H1 (cell line): ENCODE results near the gene SIPA1L3. TPM values are rescaled to one million over a fixed set of nuclear protein-coding genes. Genes with fewer than 3 reads are reported as not detected.

Experiments
- ATF2 ChIP-seq: IDR thresholded peaks from 2 replicates; pipeline ENCODE4 v1.6.1; 2012; ENCODE audit warnings: low read length, inconsistent platforms
- CREB1 ChIP-seq: IDR thresholded peaks from 2 replicates; pipeline ENCODE4 v1.6.1; 2012; ENCODE audit warnings: inconsistent platforms
- EP300 ChIP-seq, 2 experiments: IDR thresholded peaks; 1 replicate in 1 of 2; 2 replicates in 1 of 2; pipeline ENCODE4 v1.6.1; 2011 to 2012; ENCODE audit warnings: low read depth in 2 of 2, low read length in 2 of 2, mild to moderate bottlenecking in 2 of 2, borderline replicate concordance in 1 of 2, inconsistent platforms in 1 of 2, moderate library complexity in 1 of 2
- POLR2AphosphoS5 ChIP-seq: IDR thresholded peaks from 2 replicates; pipeline ENCODE4 v1.6.1; 2011; ENCODE audit warnings: low read depth, low read length
- POU5F1 ChIP-seq: IDR thresholded peaks from 2 replicates; pipeline ENCODE4 v1.6.1; 2011; ENCODE audit warnings: low read depth, mild to moderate bottlenecking, low read length, moderate library complexity
- SAP30 ChIP-seq: fragments of 300-600 bp; sonication (generic); IDR thresholded peaks from 2 replicates; pipeline ENCODE4 v1.7.1; 2012; ENCODE audit warnings: low read length, moderate library complexity, mild to moderate bottlenecking, inconsistent platforms; ENCODE audit not compliant: insufficient read depth, insufficient replicate concordance
- SUZ12 ChIP-seq: fragments of 200-600 bp; sonication (generic); IDR thresholded peaks from 2 replicates; pipeline ENCODE4 v1.6.1; 2012; ENCODE audit warnings: mild to moderate bottlenecking, inconsistent platforms, low read length, moderate library complexity, mixed read lengths
- TAF7 ChIP-seq: optimal IDR thresholded peaks from 2 replicates; pipeline ENCODE3; 2011; ENCODE audit warnings: low read depth, mild to moderate bottlenecking, inconsistent platforms, low read length, moderate library complexity, borderline replicate concordance
- ZNF274 ChIP-seq: IDR thresholded peaks from 2 replicates; pipeline ENCODE4 v1.7.0; 2012; ENCODE audit warnings: low read length, borderline replicate concordance; ENCODE audit errors: extremely low read depth
- polyA plus RNA-seq, 7 experiments: library from polyadenylated mRNA; depleted of rRNA in 3 of 7; stranded (reverse) in 5 of 7; unstranded in 2 of 7; fragments of >200 nt in 5 of 7; fragments of 200-250 nt in 2 of 7; gene quantifications; 1 replicate in 5 of 7; 2 replicates in 1 of 7; 4 replicates in 1 of 7; pipeline versions ENCODE4 v1.2.1 to v1.2.3, GENCODE V29; 2011 to 2013; ENCODE audit warnings: missing spikeins in 2 of 7, mixed read lengths in 2 of 7
- total RNA-seq: library from RNA; stranded (reverse); fragmentation: NEBNext Ultra II Directional; extraction: Animal tissue kit (Norgen Biotek cat#: 25700); gene quantifications from 2 replicates; pipeline ENCODE4 v1.2.1, GENCODE V29; 2021
- TF ChIP-seq, protein P1 (sequence below): fragments of 300-600 bp; sonication (generic); IDR thresholded peaks from 2 replicates; pipeline ENCODE4 v1.7.1; 2012; ENCODE audit warnings: low read length, moderate library complexity, mild to moderate bottlenecking, inconsistent platforms; ENCODE audit not compliant: insufficient replicate concordance

Gene SIPA1L3
- total and polyA plus RNA-seq, 2 of the 8 experiments (the other 6 are each of a cell fraction or from before 2014, with no cell fraction given), result 15.0 to 54.9 TPM

DNA sequence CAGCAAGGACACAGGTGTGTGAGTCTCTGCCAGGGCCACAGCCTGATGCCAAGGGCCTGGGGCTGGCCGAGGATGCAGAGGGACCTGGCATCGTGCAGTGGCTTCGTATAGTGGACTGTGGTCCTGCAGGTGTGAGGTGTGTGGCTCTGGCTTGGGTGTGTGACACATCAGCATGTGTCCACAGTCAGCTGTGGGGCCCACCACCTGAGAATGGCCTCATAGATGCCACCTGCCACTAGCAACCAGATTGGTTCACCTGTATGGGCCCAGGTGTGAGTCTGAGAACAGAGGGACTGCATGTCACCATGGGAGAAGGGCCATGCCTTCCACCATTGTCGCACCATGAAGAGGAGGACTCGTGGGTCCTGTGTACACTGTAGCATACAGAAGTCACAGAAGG lies 346.8 kb downstream of the SIPA1L3 start (continued):
- TF ChIP-seq, protein P1, sequence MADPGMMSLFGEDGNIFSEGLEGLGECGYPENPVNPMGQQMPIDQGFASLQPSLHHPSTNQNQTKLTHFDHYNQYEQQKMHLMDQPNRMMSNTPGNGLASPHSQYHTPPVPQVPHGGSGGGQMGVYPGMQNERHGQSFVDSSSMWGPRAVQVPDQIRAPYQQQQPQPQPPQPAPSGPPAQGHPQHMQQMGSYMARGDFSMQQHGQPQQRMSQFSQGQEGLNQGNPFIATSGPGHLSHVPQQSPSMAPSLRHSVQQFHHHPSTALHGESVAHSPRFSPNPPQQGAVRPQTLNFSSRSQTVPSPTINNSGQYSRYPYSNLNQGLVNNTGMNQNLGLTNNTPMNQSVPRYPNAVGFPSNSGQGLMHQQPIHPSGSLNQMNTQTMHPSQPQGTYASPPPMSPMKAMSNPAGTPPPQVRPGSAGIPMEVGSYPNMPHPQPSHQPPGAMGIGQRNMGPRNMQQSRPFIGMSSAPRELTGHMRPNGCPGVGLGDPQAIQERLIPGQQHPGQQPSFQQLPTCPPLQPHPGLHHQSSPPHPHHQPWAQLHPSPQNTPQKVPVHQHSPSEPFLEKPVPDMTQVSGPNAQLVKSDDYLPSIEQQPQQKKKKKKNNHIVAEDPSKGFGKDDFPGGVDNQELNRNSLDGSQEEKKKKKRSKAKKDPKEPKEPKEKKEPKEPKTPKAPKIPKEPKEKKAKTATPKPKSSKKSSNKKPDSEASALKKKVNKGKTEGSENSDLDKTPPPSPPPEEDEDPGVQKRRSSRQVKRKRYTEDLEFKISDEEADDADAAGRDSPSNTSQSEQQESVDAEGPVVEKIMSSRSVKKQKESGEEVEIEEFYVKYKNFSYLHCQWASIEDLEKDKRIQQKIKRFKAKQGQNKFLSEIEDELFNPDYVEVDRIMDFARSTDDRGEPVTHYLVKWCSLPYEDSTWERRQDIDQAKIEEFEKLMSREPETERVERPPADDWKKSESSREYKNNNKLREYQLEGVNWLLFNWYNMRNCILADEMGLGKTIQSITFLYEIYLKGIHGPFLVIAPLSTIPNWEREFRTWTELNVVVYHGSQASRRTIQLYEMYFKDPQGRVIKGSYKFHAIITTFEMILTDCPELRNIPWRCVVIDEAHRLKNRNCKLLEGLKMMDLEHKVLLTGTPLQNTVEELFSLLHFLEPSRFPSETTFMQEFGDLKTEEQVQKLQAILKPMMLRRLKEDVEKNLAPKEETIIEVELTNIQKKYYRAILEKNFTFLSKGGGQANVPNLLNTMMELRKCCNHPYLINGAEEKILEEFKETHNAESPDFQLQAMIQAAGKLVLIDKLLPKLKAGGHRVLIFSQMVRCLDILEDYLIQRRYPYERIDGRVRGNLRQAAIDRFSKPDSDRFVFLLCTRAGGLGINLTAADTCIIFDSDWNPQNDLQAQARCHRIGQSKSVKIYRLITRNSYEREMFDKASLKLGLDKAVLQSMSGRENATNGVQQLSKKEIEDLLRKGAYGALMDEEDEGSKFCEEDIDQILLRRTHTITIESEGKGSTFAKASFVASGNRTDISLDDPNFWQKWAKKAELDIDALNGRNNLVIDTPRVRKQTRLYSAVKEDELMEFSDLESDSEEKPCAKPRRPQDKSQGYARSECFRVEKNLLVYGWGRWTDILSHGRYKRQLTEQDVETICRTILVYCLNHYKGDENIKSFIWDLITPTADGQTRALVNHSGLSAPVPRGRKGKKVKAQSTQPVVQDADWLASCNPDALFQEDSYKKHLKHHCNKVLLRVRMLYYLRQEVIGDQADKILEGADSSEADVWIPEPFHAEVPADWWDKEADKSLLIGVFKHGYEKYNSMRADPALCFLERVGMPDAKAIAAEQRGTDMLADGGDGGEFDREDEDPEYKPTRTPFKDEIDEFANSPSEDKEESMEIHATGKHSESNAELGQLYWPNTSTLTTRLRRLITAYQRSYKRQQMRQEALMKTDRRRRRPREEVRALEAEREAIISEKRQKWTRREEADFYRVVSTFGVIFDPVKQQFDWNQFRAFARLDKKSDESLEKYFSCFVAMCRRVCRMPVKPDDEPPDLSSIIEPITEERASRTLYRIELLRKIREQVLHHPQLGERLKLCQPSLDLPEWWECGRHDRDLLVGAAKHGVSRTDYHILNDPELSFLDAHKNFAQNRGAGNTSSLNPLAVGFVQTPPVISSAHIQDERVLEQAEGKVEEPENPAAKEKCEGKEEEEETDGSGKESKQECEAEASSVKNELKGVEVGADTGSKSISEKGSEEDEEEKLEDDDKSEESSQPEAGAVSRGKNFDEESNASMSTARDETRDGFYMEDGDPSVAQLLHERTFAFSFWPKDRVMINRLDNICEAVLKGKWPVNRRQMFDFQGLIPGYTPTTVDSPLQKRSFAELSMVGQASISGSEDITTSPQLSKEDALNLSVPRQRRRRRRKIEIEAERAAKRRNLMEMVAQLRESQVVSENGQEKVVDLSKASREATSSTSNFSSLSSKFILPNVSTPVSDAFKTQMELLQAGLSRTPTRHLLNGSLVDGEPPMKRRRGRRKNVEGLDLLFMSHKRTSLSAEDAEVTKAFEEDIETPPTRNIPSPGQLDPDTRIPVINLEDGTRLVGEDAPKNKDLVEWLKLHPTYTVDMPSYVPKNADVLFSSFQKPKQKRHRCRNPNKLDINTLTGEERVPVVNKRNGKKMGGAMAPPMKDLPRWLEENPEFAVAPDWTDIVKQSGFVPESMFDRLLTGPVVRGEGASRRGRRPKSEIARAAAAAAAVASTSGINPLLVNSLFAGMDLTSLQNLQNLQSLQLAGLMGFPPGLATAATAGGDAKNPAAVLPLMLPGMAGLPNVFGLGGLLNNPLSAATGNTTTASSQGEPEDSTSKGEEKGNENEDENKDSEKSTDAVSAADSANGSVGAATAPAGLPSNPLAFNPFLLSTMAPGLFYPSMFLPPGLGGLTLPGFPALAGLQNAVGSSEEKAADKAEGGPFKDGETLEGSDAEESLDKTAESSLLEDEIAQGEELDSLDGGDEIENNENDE, result no peak
- TF ChIP-seq SUZ12, result no peak
- TF ChIP-seq POU5F1, result no peak
- no peak for TF ChIP-seq TAF7
- no peak for TF ChIP-seq CREB1
- no peak for TF ChIP-seq EP300 (IDR thresholded peaks at IDR 0.05; ENCODE audit: borderline replicate concordance in 1 of 2, low read depth in 2 of 2, low read length in 2 of 2)
- no peak for TF ChIP-seq SAP30
- no peak for TF ChIP-seq POLR2AphosphoS5
- TF ChIP-seq ATF2, result no peak
- TF ChIP-seq ZNF274, result no peak
